ENCODE results near the gene PRKCE. TPM values are rescaled to one million over a fixed set of nuclear protein-coding genes. Genes with fewer than 3 reads are reported as not detected.

PRKCE gene
- total RNA-seq, 1 experiment from 2014 or later, result 4.4 TPM

GRCh38 chr2:46053564-46053963 lies 402.1 kb downstream of the PRKCE start:
- no peaks in the 10 kb centered on the region for H3K4me1 Mint-ChIP-seq (ENCODE audit: low read depth, unreplicated experiment)

GRCh38 chr2:46056541-46056940 lies 405.1 kb downstream of the PRKCE start:
- no peaks in the 10 kb centered on the region for H3K9me3 ChIP-seq
- no peaks in the 10 kb centered on the region for H3K36me3 ChIP-seq (ENCODE audit: control insufficient read depth, insufficient read depth, low read length)
- no TSS peak for BruUV-seq (replicated peaks)
- Mint-ChIP-seq H3K9me3 (ENCODE audit: unreplicated experiment) (no peaks in the 10 kb centered on the region), H3K4me3 (ENCODE audit: unreplicated experiment) (no peak overlapping the region), H3K27me3 (ENCODE audit: insufficient read depth, unreplicated experiment) (no peaks in the 10 kb centered on the region), H3K27ac (ENCODE audit: unreplicated experiment) (no peak overlapping the region), H3K36me3 (ENCODE audit: insufficient read depth, unreplicated experiment) (no peaks in the 10 kb centered on the region), H3K4me1 (ENCODE audit: low read depth, unreplicated experiment) (no peaks in the 10 kb centered on the region)
- TF ChIP-seq CTCF (IDR thresholded peaks at IDR 0.05; ENCODE audit: insufficient read depth in 1 of 2, low read depth in 1 of 2, low read length in 1 of 2, severe bottlenecking in 1 of 2, unreplicated experiment in 1 of 2), result no peak
- POLR2A ChIA-PET, result no interaction called here
- intact Hi-C loops (cut with micrococcal nuclease; ENCODE audit: unreplicated experiment), result no loop called here
- no peak for DNase-seq
- no peaks in the 10 kb centered on the region; the same call in 1 of the 2 replicates for H3K27me3 ChIP-seq (replicated peaks; ENCODE audit: control insufficient read depth, insufficient read depth, low read length)
- CTCF ChIA-PET, result interaction anchor here (0.7 kb wide), 1 partner anchor 124 kb away, joined by 4 read pairs; no protein-coding TSS in a partner anchor
- no peak overlapping the region for H3K4me3 ChIP-seq (ENCODE audit: low read depth, low read length)
- no peaks in the 10 kb centered on the region for H3K4me1 ChIP-seq

More at GRCh38 chr2:46053564-46053963, 402.1 kb downstream of the PRKCE start:
- Mint-ChIP-seq H3K36me3 (ENCODE audit: insufficient read depth, unreplicated experiment) (no peaks in the 10 kb centered on the region), H3K9me3 (ENCODE audit: unreplicated experiment) (no peaks in the 10 kb centered on the region), H3K4me3 (ENCODE audit: unreplicated experiment) (no peak overlapping the region), H3K27me3 (ENCODE audit: insufficient read depth, unreplicated experiment) (no peaks in the 10 kb centered on the region), H3K27ac (ENCODE audit: unreplicated experiment) (no peak overlapping the region)
- no peaks in the 10 kb centered on the region for H3K4me1 ChIP-seq
- CTCF ChIA-PET, result interaction anchor here (1.1 kb wide), 1 partner anchor 9 kb away, joined by 3 read pairs; no protein-coding TSS in a partner anchor
- H3K4me3 ChIP-seq (ENCODE audit: low read depth, low read length), result no peak overlapping the region
- POLR2A ChIA-PET, result no interaction called here
- H3K36me3 ChIP-seq (ENCODE audit: control insufficient read depth, insufficient read depth, low read length), result no peaks in the 10 kb centered on the region
- no peaks in the 10 kb centered on the region for H3K9me3 ChIP-seq
- intact Hi-C loops (cut with micrococcal nuclease; ENCODE audit: unreplicated experiment), result no loop called here
- no TSS peak for BruUV-seq (replicated peaks)
- no peaks in the 10 kb centered on the region; the same call in 1 of the 2 replicates for H3K27me3 ChIP-seq (replicated peaks; ENCODE audit: control insufficient read depth, insufficient read depth, low read length)
- no peak for DNase-seq
- no peak for TF ChIP-seq CTCF (IDR thresholded peaks at IDR 0.05; ENCODE audit: insufficient read depth in 1 of 2, low read depth in 1 of 2, low read length in 1 of 2, severe bottlenecking in 1 of 2, unreplicated experiment in 1 of 2)

- H3K4me1 ChIP-seq, result no peaks in the 10 kb centered on the region
- CTCF ChIA-PET, result no interaction called here
- Mint-ChIP-seq H3K9me3 (ENCODE audit: unreplicated experiment) (no peaks in the 10 kb centered on the region), H3K27me3 (ENCODE audit: insufficient read depth, unreplicated experiment) (no peaks in the 10 kb centered on the region), H3K4me1 (ENCODE audit: low read depth, unreplicated experiment) (peaks cover 5% of the 10 kb centered on the region), H3K27ac (ENCODE audit: unreplicated experiment) (no peak overlapping the region), H3K36me3 (ENCODE audit: insufficient read depth, unreplicated experiment) (no peaks in the 10 kb centered on the region), H3K4me3 (ENCODE audit: unreplicated experiment) (no peak overlapping the region)
- no peaks in the 10 kb centered on the region for H3K27me3 ChIP-seq (replicated peaks; ENCODE audit: control insufficient read depth, insufficient read depth, low read length)
- H3K9me3 ChIP-seq, result no peaks in the 10 kb centered on the region
- BruUV-seq (replicated peaks), result no TSS peak
- DNase-seq, result no peak
- no peak for TF ChIP-seq CTCF (IDR thresholded peaks at IDR 0.05; ENCODE audit: insufficient read depth in 1 of 2, low read depth in 1 of 2, low read length in 1 of 2, severe bottlenecking in 1 of 2, unreplicated experiment in 1 of 2)
- intact Hi-C loops (cut with micrococcal nuclease; ENCODE audit: unreplicated experiment), result no loop called here
- no peak overlapping the region for H3K4me3 ChIP-seq (ENCODE audit: low read depth, low read length)
- POLR2A ChIA-PET, result no interaction called here
- no peaks in the 10 kb centered on the region for H3K36me3 ChIP-seq (ENCODE audit: control insufficient read depth, insufficient read depth, low read length)
Measured at GRCh38 chr2:46058140-46058539, 406.7 kb downstream of the PRKCE start.

All from Caco-2 (cell line).